HFFc6 (cell line): ENCODE results near the gene ZNF3. TPM values are rescaled to one million over a fixed set of nuclear protein-coding genes. Genes with fewer than 3 reads are reported as not detected.

Source experiments
- DNase-seq: peaks from one replicate; pipeline ENCODE4 v3.0.0-alpha.2; 2018
- H3K27ac Mint-ChIP-seq: 2 replicates; pipeline ENCODE4 v1.8.0; 2020; ENCODE audit warnings: mild to moderate bottlenecking, mixed read lengths
- H3K27me3 Mint-ChIP-seq: 2 replicates; pipeline ENCODE4 v1.8.0; 2021; ENCODE audit warnings: mild to moderate bottlenecking, moderate library complexity, mixed read lengths; ENCODE audit not compliant: insufficient read depth
- H3K36me3 Mint-ChIP-seq: 2 replicates; pipeline ENCODE4 v1.8.0; 2021; ENCODE audit warnings: low read depth, mixed read lengths
- H3K4me1 Mint-ChIP-seq: 2 replicates; pipeline ENCODE4 v1.8.0; 2020; ENCODE audit warnings: low read depth, mixed read lengths
- H3K4me3 Mint-ChIP-seq: 2 replicates; pipeline ENCODE4 v1.8.0; 2020; ENCODE audit warnings: mild to moderate bottlenecking, moderate library complexity, mixed read lengths
- H3K9me3 Mint-ChIP-seq: 2 replicates; pipeline ENCODE4 v1.8.0; 2020; ENCODE audit warnings: mild to moderate bottlenecking, mixed read lengths
- total RNA-seq, 6 experiments: library from RNA; stranded (reverse); fragmentation: NEBNext Ultra II Directional; extraction: Animal tissue kit (Norgen Biotek cat#: 25700); gene quantifications; 2 replicates in 1 of 6; 3 replicates in 5 of 6; pipeline ENCODE4 v1.2.3, GENCODE V29; 2021
- TF ChIP-seq, protein P1 (sequence below): fragments of 200-600 bp; sonication (generic); IDR thresholded peaks from 2 replicates; pipeline ENCODE4 v1.5.0; 2021; ENCODE audit warnings: antibody characterized with exemption, mild to moderate bottlenecking

Gene ZNF3
- total RNA-seq, 6 experiments from 2014 or later: 16.5 to 19.4 (median 18.3) TPM

DNA sequence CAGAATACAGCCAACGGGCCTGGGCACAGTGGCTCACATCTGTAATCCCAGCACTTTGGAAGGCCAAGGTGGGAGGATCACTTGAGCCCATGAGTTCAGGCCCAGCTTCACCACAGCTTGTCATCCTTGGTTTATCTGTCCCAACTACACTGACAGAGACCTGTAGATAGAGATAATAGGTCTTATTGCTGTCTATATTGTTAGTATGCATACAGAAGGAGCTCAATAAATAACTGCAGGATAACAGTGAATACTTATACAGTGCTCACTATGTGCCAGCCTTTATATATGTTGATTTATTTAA lies 39.2 kb upstream of the ZNF3 start:
- Mint-ChIP-seq H3K27ac (peak overlapping the region; percentile 98), H3K4me3 (peak overlapping the region; percentile 97), H3K27me3 (no peaks in the 10 kb centered on the region; the same call in 1 of the 2 replicates), H3K36me3 (peaks cover 21% of the 10 kb centered on the region), H3K4me1 (peaks cover 8% of the 10 kb centered on the region), H3K9me3 (no peaks in the 10 kb centered on the region)
- TF ChIP-seq, protein P1, sequence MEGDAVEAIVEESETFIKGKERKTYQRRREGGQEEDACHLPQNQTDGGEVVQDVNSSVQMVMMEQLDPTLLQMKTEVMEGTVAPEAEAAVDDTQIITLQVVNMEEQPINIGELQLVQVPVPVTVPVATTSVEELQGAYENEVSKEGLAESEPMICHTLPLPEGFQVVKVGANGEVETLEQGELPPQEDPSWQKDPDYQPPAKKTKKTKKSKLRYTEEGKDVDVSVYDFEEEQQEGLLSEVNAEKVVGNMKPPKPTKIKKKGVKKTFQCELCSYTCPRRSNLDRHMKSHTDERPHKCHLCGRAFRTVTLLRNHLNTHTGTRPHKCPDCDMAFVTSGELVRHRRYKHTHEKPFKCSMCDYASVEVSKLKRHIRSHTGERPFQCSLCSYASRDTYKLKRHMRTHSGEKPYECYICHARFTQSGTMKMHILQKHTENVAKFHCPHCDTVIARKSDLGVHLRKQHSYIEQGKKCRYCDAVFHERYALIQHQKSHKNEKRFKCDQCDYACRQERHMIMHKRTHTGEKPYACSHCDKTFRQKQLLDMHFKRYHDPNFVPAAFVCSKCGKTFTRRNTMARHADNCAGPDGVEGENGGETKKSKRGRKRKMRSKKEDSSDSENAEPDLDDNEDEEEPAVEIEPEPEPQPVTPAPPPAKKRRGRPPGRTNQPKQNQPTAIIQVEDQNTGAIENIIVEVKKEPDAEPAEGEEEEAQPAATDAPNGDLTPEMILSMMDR: no peak
- DNase-seq: no peak

GRCh38 chr7:100119970-100120732 lies 38.6 kb upstream of the ZNF3 start:
- Mint-ChIP-seq H3K27me3 (no peaks in the 10 kb centered on the region; the same call in 1 of the 2 replicates), H3K36me3 (peaks cover 21% of the 10 kb centered on the region), H3K27ac (peak overlapping the region; percentile 98), H3K4me3 (peak overlapping the region; percentile 97), H3K4me1 (peaks cover 8% of the 10 kb centered on the region), H3K9me3 (no peaks in the 10 kb centered on the region)
- DNase-seq: peak; percentile 50
- TF ChIP-seq, protein P1: no peak

DNA sequence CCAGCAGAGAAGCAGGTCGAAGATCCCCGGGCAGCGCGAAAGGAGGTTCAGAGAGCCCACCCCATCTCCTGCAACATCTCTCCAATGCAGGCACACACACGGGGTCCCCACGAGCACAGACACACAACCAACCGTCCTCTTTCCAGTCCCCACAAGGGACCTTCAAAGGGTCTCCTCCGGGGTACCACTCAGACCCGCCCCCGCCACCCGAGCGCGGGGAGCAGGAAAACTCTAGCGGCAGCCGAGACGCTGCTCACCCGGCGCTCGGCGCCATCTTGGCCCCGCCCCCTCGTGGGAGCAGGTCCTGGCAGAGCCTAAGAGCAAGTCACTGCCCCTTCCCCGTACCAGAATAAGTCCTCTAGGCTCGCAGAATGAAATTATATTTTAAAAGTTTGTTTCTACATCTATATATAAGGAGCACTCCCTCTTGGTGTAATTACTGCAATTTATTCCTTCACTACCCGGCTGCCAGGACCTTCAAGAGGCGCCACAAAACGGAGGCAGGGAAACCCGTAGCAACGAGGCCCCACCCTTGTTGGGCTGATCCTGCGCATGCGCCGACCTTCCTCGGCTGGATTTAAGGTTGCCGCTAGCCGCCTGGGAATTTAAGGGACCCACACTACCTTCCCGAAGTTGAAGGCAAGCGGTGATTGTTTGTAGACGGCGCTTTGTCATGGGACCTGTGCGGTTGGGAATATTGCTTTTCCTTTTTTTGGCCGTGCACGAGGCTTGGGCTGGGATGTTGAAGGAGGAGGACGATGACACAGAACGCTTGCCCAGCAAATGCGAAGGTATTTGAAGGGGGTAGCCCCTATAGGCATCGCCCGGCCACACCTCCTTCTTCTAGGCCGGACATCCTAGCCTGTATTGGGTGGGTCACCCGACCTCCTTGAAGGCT lies 37.8 kb upstream of the ZNF3 start, which contains the start of the genes CNPY4 and TAF6:
CNPY4 (plus strand) TSS at position 563 of the 898 bp plus-strand sequence; CDS start at position 674, 111 bp downstream.
TAF6 (minus strand) TSS at position 287 of the 898 bp plus-strand sequence. CDS start 5,149 bp downstream, outside the sequence.
- no peaks in the 10 kb centered on the region for H3K9me3 Mint-ChIP-seq
- H3K4me1 Mint-ChIP-seq: peaks cover 8% of the 10 kb centered on the region
- H3K27ac Mint-ChIP-seq: peak within 1 kb of the TSS; percentile 98
- peaks cover 21% of the 10 kb centered on the region for H3K36me3 Mint-ChIP-seq
- peak; percentile 92 for DNase-seq
- TF ChIP-seq, protein P1: no peak
- H3K27me3 Mint-ChIP-seq: no peaks in the 10 kb centered on the region; the same call in 1 of the 2 replicates
- H3K4me3 Mint-ChIP-seq: peak within 1 kb of the TSS; percentile 97

DNA sequence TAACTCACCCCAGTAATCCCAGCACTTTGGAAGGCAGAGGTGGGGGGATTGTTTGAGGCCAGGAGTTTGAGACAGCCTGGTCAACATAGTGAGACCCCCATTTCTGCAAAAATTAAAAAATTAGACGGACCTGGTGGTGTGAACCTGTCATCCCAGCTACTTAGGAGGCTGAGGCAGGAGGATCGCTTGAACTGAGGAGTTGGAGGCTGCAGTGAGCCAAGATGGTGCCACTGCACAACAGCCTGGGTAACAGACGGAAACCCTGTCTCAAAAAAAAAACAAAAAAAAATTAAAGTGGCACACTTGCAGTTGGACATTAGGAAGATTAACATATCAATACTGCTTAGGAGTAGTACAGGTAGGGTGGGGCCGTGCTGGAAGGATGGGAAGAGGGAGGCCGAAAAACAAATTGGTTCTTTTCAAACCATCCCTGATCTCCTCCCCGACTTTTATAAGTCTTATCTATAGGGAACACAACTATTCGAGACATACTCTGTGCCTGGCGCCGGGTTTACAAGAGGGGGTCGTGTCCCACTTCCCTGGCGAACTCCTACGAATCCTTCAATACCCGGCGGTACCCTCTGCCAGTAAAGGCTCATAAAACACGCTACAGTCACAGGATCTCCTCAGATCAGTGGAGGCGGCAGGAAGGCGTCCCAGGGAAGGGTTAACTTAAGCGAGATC lies 37.0 kb upstream of the ZNF3 start:
- Mint-ChIP-seq H3K27ac (peak overlapping the region; percentile 98), H3K4me3 (peak overlapping the region; percentile 97), H3K9me3 (no peaks in the 10 kb centered on the region), H3K36me3 (peaks cover 27% of the 10 kb centered on the region), H3K27me3 (no peaks in the 10 kb centered on the region; the same call in 1 of the 2 replicates), H3K4me1 (peaks cover 8% of the 10 kb centered on the region)
- TF ChIP-seq, protein P1: no peak
- DNase-seq: no peak

DNA sequence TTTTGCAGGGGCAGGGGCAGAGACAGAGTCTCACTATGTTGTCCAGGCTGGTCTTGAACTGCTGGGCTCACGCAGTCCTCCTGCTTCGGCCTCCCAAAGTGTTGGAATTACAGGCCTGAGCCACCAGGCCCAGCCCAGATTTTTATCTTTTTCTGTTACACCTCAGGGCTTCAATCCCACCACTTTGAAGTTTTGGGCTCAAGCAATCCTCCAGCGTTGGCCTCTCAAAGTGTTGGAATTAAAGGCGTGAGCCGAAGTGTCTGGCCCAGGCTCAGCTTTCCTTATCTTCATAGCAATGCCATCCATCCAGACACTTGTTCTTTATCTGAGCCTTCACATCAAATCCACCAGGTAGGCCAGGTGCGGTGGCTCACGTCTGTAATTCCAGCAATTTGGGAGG lies 33.5 kb upstream of the ZNF3 start:
- Mint-ChIP-seq H3K4me3 (no peak overlapping the region), H3K27ac (no peak overlapping the region), H3K9me3 (no peaks in the 10 kb centered on the region), H3K27me3 (no peaks in the 10 kb centered on the region; the same call in 1 of the 2 replicates), H3K4me1 (peaks cover under 1% of the 10 kb centered on the region; the same call in 1 of the 2 replicates), H3K36me3 (peaks cover 29% of the 10 kb centered on the region)
- TF ChIP-seq, protein P1: no peak
- no peak for DNase-seq
